ENCODE data around the gene UNC5B.

Gene UNC5B

GRCh38 chr10:71255550-71255807 lies 43.1 kb downstream of the UNC5B start:
- DNase-seq, result no peak

- peak; percentile 87 for DNase-seq
These were observed 43.7 kb downstream of the UNC5B start for GRCh38 chr10:71255808-71256660.

GRCh38 chr10:71256661-71257318 lies 44.4 kb downstream of the UNC5B start:
- no peak for DNase-seq

GRCh38 chr10:71257319-71257997 lies 45.1 kb downstream of the UNC5B start:
- DNase-seq, result no peak

- DNase-seq, result no peak
These were observed 45.7 kb downstream of the UNC5B start for GRCh38 chr10:71258046-71258445.

- no peak for DNase-seq
These were observed 46.2 kb downstream of the UNC5B start for GRCh38 chr10:71258446-71259145.

GRCh38 chr10:71259282-71259681 lies 46.9 kb downstream of the UNC5B start:
- DNase-seq, result no peak

- DNase-seq, result no peak
These were observed 47.6 kb downstream of the UNC5B start for GRCh38 chr10:71259815-71260501.

- peak; percentile 66 for DNase-seq
These were observed 48.4 kb downstream of the UNC5B start for GRCh38 chr10:71260622-71261325.

GRCh38 chr10:71262027-71262426 lies 49.7 kb downstream of the UNC5B start:
- DNase-seq, result no peak

- no peak for DNase-seq
These were observed 50.4 kb downstream of the UNC5B start for GRCh38 chr10:71262817-71263216.

GRCh38 chr10:71263376-71263775 lies 51.0 kb downstream of the UNC5B start:
- no peak for DNase-seq

- no peak for DNase-seq
These were observed 52.2 kb downstream of the UNC5B start for GRCh38 chr10:71264345-71265200.

GRCh38 chr10:71265201-71265575 lies 52.8 kb downstream of the UNC5B start:
- no peak for DNase-seq

GRCh38 chr10:71265618-71266146 lies 53.3 kb downstream of the UNC5B start:
- DNase-seq, result no peak

- peak; percentile 85 for DNase-seq
These were observed 54.0 kb downstream of the UNC5B start for GRCh38 chr10:71266147-71266917.

- DNase-seq, result no peak
These were observed 54.6 kb downstream of the UNC5B start for GRCh38 chr10:71266918-71267442.

- no peak for DNase-seq
These were observed 55.3 kb downstream of the UNC5B start for GRCh38 chr10:71267508-71268240.

- peak; percentile 49 for DNase-seq
These were observed 55.9 kb downstream of the UNC5B start for GRCh38 chr10:71268247-71268691.
